GM11168 (cell line): ENCODE data around the gene PDE4D.
"Not testable (repeated sequence)": the region's sequence is repeated elsewhere in the genome, so short reads cannot be mapped to it uniquely, and the experiment has no call there.

Source experiments
- in situ Hi-C: fragments of 300-500 bp; cut with MboI; formaldehyde crosslinking; loops from one replicate; pipeline ENCODE4 v1.12.0; 2022; ENCODE audit warnings: low sequenced_read_pairs; ENCODE audit not compliant: unreplicated experiment

Gene PDE4D

GRCh38 chr5:59772757-59773156, 120.8 kb downstream of the PDE4D start:
- in situ Hi-C loops: no loop called here

- in situ Hi-C loops: no loop called here
Observed at GRCh38 chr5:59772206-59772605, 121.3 kb downstream of the PDE4D start.

- in situ Hi-C loops: no loop called here
Observed at GRCh38 chr5:59770953-59771352, 122.6 kb downstream of the PDE4D start.

- in situ Hi-C loops: no loop called here
Observed at GRCh38 chr5:59769832-59770231, 123.7 kb downstream of the PDE4D start.

- in situ Hi-C loops: no loop called here
Observed at GRCh38 chr5:59769041-59769360, 124.5 kb downstream of the PDE4D start.

- in situ Hi-C loops: no loop called here
Observed at GRCh38 chr5:59768152-59769040, 125.1 kb downstream of the PDE4D start.

- in situ Hi-C loops: no loop called here
Observed at GRCh38 chr5:59767681-59768151, 125.8 kb downstream of the PDE4D start.

- in situ Hi-C loops: no loop called here
Observed at GRCh38 chr5:59767211-59767605, 126.3 kb downstream of the PDE4D start.

GRCh38 chr5:59766427-59767210, 126.9 kb downstream of the PDE4D start:
- in situ Hi-C loops: no loop called here

GRCh38 chr5:59765446-59765845, 128.1 kb downstream of the PDE4D start:
- in situ Hi-C loops: no loop called here

- in situ Hi-C loops: no loop called here
Observed at GRCh38 chr5:59764361-59764760, 129.2 kb downstream of the PDE4D start.

GRCh38 chr5:59763541-59763940, 130.0 kb downstream of the PDE4D start:
- in situ Hi-C loops: no loop called here

- in situ Hi-C loops: not testable (repeated sequence)
Observed at GRCh38 chr5:59762232-59762631, 131.3 kb downstream of the PDE4D start.

- in situ Hi-C loops: no loop called here
Observed at GRCh38 chr5:59760785-59761348, 132.7 kb downstream of the PDE4D start.

GRCh38 chr5:59759600-59760351, 133.8 kb downstream of the PDE4D start:
- in situ Hi-C loops: no loop called here

GRCh38 chr5:59758566-59758965, 135.0 kb downstream of the PDE4D start:
- in situ Hi-C loops: no loop called here

- in situ Hi-C loops: no loop called here
Observed at GRCh38 chr5:59757442-59757841, 136.1 kb downstream of the PDE4D start.

GRCh38 chr5:59756373-59757035, 137.0 kb downstream of the PDE4D start:
- in situ Hi-C loops: no loop called here

- in situ Hi-C loops: no loop called here
Observed at GRCh38 chr5:59755476-59755875, 138.1 kb downstream of the PDE4D start.

- in situ Hi-C loops: no loop called here
Observed at GRCh38 chr5:59753599-59753998, 139.9 kb downstream of the PDE4D start.
